GM18907 (cell line): Measurements from ENCODE around the gene PRKCH.
"Not testable (repeated sequence)": the region's sequence is repeated elsewhere in the genome, so short reads cannot be mapped to it uniquely, and the experiment has no call there.

Experiments
- ATAC-seq: cut with Tn5 transposase; IDR thresholded peaks from one replicate; pipeline ENCODE4 v1.9.1; 2021; ENCODE audit warnings: mild to moderate bottlenecking, moderate library complexity; ENCODE audit not compliant: unreplicated experiment

The PRKCH gene

DNA sequence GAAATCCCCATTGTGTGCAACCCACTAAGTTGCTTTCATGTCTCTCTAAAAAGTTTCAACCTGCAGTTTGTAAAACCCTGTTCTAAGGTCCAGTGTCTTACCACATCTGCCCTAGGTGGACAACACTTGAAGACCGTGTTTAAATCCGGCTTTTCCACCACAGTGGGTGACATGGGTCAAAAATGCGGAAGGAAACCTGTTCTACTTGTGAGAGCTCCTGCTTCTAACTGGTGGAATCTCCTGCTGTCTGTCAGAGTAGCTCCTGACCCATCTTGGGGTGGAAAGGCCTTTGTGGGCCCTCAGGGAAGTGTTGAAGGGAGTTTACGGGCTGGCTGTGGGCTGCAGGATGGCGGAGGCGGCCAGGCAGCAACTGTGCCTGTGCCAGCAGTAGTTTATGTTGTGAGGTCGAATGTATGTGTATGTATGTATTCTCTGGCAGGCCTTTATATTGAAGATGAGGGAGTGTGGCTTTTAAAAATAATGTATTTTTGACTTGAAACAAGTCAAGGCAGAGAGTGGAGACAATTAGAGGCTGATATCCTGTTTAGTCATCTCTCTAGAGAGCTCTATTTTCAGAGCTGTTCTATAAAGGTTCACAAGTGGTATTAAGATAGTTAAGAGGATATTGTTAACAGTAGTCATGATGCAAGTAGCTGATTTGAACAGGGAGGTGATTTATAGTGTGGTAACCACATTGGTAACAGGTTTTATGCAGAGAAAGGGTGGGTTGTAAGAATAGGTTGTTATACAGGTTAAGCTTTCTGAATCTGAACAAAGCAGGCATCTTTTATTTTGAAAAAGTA, 67.0 kb downstream of the PRKCH start:
- peak; percentile 76 for ATAC-seq

- no peak for ATAC-seq
These were observed 67.7 kb downstream of the PRKCH start for GRCh38 chr14:61388976-61389576.

DNA sequence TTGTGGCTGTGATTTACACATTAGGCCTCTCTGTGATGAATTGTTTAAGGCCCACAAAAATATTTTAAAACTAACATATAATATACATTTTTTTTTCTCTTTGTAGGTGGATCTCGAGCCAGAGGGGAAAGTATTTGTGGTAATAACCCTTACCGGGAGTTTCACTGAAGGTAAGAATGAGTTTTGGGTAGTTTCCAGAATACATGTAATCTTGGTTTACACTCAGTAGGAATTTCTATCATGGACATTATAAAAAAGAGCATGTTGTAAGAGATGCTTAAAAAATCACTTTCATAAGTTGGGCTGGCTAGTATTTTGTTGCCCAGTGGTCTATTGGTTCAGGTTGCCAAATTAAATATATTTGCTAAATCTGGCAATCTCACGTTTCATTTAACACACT, 69.7 kb downstream of the PRKCH start:
- ATAC-seq: no peak

DNA sequence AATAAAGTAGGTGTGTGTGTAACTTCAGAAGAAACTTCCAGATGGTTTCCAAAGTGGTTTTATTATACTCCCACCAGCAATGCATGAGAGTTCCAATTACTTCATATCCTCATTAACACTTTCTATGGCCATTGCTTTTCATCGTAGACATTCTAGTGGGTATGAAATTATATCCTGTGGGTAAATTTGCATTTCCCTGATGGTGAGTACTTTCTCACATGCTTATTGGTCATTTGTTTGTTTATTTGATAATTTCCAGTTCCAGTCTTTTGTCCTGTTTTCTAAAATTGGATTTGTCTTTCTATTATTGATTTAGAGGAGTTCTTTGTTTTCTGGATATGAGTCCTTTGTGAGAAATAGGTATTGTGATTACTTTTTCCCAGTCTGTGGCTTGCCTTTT, 70.9 kb downstream of the PRKCH start:
- ATAC-seq: no peak

GRCh38 chr14:61394542-61394941, 73.2 kb downstream of the PRKCH start:
- no peak for ATAC-seq

DNA sequence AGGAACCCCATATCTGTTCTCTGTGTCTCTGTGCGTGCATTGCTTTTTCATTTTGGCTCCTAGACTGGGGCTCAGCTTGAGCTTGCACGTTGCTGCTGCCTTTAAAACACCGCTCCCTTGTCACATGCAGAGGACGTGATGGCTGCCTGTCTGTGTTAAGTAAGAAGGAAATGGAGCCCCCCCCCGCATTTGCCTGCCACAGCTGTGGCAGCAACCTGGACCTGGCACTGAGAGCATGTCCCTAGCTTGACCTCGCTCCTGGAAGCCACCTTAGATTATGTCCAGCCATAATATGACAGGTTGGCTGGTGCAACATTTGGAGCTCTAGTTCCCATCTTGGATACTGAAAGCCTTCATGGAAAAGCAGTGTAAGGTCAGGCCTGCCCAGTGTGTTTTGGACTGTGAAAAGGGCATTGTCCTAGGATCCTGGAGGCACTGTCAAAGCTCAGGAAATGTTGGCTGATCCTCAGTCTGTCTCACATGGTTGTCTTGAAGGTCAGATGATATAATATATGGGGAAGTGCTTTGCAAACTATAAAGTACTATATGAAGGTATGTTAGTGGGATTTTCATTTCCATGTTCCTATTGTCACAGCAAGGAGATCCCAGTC, 73.8 kb downstream of the PRKCH start:
- no peak for ATAC-seq

- ATAC-seq: no peak
These were observed 74.9 kb downstream of the PRKCH start for GRCh38 chr14:61396279-61396678.

GRCh38 chr14:61396694-61397093, 75.3 kb downstream of the PRKCH start:
- no peak for ATAC-seq

DNA sequence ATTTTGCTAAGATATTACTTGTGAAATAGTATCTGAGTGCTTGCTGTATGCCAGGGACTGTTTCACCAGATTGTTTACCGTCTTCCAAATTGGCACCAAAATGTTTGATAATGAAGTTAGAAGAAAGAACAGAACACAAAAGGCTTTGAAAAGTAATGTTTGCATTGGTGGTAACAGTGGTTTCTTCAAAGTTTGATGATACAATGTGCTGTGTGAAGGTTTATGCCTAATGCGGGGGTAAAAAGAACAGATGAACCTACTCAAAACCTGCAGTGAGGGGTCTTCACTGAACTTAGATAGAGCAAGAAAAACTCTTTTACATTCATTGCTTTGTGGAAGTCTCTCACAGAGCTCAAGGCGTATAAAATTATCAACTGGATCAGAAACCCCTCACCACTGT, 76.2 kb downstream of the PRKCH start:
- no peak for ATAC-seq

DNA sequence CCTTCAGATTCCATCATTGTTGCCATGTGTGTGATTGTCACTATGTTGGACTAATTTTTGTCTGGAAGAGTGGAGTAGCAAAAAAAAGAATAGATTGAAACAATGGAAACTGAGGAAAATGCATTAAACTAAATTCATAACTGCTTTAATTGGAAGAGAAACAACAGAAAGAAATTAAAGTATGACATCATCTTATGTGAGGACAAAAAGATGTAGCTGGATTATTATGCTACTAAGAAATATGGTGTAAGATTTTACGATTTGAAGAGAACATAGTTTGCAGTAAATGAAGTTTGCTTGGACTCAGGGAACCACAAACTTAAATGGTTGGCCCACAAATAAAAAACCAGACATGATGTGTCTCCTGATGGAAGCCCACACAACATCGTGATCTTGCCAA, 76.8 kb downstream of the PRKCH start:
- ATAC-seq: no peak

DNA sequence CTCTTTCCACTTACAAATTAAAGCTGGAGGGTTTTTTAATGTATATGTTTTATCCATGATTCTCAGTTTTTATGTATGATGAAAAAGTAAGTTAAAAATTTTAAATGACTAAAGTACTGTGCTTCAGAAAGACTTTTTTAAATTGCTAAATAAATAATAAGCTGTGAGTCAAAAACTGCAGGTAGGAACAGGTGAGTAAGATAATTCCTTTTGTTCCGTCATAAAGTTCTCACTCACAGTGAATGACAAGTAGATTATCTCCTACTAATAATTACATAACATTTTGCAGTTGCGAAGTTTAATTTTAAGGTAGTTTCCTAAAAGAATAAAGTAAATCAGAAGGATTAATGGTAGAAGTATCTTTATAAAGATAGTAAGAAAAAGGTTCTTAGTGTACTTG, 78.0 kb downstream of the PRKCH start:
- ATAC-seq: no peak

DNA sequence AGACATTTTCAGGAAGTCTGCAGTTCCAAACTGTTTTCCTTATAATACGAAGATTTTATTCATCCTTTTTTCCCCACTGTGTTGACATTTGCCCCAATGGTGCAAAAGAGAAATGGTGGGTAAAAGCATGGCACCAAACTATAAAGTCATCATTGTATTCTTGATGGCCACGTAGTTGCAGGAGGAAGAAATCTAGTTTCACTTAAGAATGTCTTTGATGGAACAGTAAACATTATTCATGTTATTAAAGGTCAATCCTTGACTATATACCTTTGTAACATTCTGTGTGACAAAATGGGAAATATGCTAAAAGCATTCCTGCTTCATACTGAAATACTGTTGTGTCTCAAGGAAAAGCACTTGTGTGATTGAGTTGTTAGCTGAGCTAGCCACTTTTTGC, 80.1 kb downstream of the PRKCH start:
- ATAC-seq: no peak

DNA sequence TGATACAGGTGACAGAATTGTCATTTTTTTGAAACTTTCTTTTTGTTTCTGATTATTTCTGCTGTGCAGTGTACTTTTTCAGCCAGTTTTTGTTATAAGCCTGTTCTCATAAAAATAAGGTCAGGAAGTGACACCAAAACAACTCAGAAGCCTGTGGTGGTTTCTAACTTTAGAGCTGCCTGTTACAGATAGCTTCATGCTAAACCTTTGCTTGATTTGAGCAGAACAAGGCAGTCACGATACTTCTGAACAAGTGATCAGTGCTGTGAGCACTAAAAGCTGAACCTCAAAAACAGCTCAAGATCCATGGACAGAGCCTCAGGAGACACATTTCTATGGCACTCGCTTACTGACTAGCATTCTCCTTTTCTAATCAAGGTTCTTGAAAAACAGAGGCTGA, 82.0 kb downstream of the PRKCH start:
- no peak for ATAC-seq

- ATAC-seq: no peak
These were observed 83.3 kb downstream of the PRKCH start for GRCh38 chr14:61404637-61405036.

DNA sequence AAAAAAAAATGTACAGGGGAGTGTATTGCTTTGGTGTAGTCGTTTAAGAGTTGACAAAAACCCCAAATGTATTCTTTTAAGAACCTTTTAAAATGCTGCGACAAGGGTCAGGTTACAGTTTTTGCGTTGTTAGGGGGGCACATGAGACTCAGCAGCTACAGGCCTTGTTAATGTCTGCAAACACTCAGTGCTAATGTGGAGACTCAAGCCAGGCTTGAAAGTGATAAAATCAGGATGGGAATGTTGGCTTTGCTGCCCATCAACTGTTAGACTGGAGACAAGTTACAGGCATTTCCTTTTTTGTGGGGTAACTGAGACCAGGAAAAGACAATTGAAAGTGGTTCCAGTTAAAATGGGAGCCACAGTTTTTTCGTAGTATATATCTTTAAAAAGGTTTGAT, 84.8 kb downstream of the PRKCH start:
- ATAC-seq: no peak

DNA sequence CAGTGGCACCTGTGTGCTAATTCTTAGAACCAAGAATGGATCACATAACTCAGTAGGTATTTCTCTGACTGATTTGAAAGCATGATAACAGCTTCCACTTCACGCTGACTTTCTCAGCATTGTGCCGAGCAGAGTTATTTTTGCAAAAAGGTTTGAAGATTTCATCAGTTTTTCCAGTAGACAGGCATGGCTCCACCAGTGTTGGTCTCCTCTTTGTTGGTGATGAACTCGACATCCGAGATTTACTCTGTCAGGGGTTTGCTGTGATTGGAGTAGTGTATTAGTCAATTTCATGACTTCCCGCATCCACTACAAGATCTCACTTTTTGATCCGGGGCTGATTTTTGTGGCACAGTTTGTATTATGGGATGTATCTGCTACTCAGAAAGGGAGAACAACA, 85.3 kb downstream of the PRKCH start:
- ATAC-seq: no peak

- ATAC-seq: no peak
These were observed 87.1 kb downstream of the PRKCH start for GRCh38 chr14:61408498-61408897.

DNA sequence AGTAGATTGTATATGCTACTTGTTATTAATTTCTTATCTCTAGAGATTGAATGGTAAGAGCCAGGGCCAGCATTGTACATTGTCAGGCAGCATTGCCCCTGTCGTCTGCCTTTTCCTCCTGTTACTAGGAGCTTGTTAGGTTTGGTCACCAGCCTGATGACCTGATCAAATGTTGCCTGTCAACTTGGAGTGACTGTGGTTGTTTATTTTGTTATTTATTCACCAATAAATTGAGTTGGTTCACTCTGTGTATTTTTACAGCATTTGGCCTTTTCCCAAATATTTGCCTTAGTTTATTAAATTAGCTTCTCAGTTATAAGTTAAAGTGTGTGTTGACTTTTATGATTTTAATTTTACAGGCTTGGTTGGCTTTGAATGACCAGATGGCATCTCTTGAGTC, 88.4 kb downstream of the PRKCH start:
- ATAC-seq: no peak

GRCh38 chr14:61415934-61416333, 94.6 kb downstream of the PRKCH start:
- ATAC-seq: not testable (repeated sequence)

DNA sequence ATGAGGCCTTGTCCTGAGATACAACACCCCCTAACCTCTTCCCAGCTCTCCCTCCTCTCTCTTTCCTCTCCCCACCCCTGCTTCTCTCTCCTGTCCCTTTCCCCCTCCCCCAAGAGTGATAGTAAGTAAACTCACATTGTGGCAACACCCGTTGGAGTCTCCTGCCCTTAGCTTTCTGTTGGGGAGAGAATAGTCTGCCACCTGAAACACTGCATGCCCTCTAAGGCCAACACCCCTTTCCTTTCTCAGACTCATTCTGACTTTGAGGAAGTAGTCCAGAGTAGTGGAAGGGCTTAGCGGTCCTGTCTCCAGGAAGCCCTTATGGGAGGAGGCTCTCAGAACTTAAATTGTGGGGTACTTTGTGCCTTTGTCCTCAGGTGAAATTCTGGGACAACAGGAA, 95.2 kb downstream of the PRKCH start:
- ATAC-seq: no peak

DNA sequence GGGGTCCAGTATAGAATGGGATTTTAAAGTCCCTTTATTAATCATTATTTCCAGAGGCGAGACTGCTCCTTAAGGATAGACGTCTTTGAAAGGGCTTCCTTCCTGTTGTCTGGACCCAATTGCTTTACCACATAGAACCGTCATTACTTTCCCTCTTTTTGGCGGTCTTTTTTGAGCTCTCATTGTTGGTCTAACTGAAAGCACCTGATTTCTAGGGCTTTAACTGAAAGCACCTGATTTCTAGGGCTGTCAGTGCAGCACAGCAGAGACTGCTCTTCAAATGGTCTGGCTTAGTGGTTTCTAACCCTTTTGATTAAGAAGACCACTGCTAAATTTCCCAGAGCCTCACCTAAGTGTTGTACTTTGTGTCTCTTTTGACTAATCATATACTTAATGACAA, 95.8 kb downstream of the PRKCH start:
- no peak for ATAC-seq

GRCh38 chr14:61417883-61418455, 96.6 kb downstream of the PRKCH start:
- ATAC-seq: no peak
